ENCODE results near the gene ISX.

DNA sequence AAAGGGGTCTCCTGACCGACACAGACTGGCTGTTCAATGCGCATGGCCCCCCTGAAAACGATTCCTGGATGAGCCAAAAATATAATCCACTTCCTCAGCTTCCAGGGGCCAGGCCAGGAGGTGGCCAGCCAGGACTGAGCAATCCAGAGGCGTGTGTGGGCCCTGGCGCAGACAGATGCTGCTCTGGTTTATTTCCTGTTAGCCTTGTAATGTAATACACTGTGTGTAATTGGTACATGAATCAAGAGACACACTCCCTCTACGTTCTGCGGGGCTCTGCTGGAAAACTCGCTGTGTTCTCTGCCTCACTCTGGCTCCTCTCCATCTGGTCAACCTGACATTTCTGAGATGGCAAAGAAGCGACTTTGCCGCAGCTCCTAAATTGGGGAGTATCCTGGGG lies 26.3 kb upstream of the ISX start:
- no peak for TF ChIP-seq PAX5 (IDR thresholded peaks at IDR 0.05; ENCODE audit: insufficient read depth, low read length, severe bottlenecking)
- no peak for TF ChIP-seq POLR2A (IDR thresholded peaks at IDR 0.05; ENCODE audit: low read depth, low read length)
